Vagina (tissue), 2 donors: Measurements from ENCODE around the gene C4orf54. TPM values are rescaled to one million over a fixed set of nuclear protein-coding genes. Genes with fewer than 3 reads are reported as not detected.

Source experiments
- DNase-seq, 2 donors: peaks; one replicate each; pipeline ENCODE4 v3.0.0-alpha.2; 2017; ENCODE audit errors: extremely low spot score in 2 of 2
- H3K27ac ChIP-seq: fragments of 200-600 bp; sonication (generic); one replicate; pipeline ENCODE4 v1.5.1; 2019
- H3K27me3 ChIP-seq: fragments of 200-600 bp; sonication (generic); one replicate; pipeline ENCODE4 v1.5.1; 2019
- H3K36me3 ChIP-seq, 2 donors: fragments of 200-600 bp; sonication (generic); one replicate each; pipeline ENCODE4 v1.5.1; 2017 to 2019
- H3K4me1 ChIP-seq: fragments of 200-600 bp; sonication (generic); one replicate; pipeline ENCODE4 v1.5.1; 2019
- H3K4me3 ChIP-seq, 2 donors: fragments of 200-600 bp; sonication (generic); 1 replicate in 1 of 2; 2 replicates in 1 of 2; pipeline ENCODE4 v1.5.1; 2016 to 2019
- H3K9me3 ChIP-seq: fragments of 200-600 bp; sonication (generic); one replicate; pipeline ENCODE4 v1.5.1; 2019
- CTCF ChIP-seq, 3 experiments: fragments of 450-650 bp in 2 of 3; fragments of 200-600 bp in 1 of 3; sonication (generic) in 1 of 3; IDR thresholded peaks; one replicate each; pipeline ENCODE4 v1.5.1; 2017 to 2019; ENCODE audit warnings: antibody characterized with exemption in 3 of 3, mild to moderate bottlenecking in 2 of 3, moderate library complexity in 2 of 3
- POLR2A ChIP-seq, 2 donors: fragments of 450-650 bp; IDR thresholded peaks; one replicate each; pipeline ENCODE4 v1.6.1; 2017; ENCODE audit warnings: antibody characterized with exemption in 2 of 2, mild to moderate bottlenecking in 2 of 2, moderate library complexity in 2 of 2
- POLR2AphosphoS5 ChIP-seq, 2 donors: sonication (generic); formaldehyde crosslinking; IDR thresholded peaks; one replicate each; pipeline ENCODE4 v1.9.0; 2017; ENCODE audit warnings: antibody characterized with exemption in 2 of 2, mild to moderate bottlenecking in 2 of 2, low read depth in 1 of 2; ENCODE audit not compliant: insufficient read depth in 1 of 2
- intact Hi-C: fragments of 100-400 bp; cut with DNase I; formaldehyde crosslinking; loops from one replicate; pipeline ENCODE4 v1.15.1; 2023
- total RNA-seq: library from RNA; depleted of rRNA; stranded (reverse); fragments of >200 nt; gene quantifications from one replicate; pipeline ENCODE4 v1.2.3, GENCODE V29; 2016

C4orf54 gene
- total RNA-seq, 1 donor from 2014 or later, result not detected

- Histone ChIP-seq H3K27ac (no peak overlapping the region), H3K9me3 (peaks cover 9% of the 10 kb centered on the region), H3K4me1 (no peaks in the 10 kb centered on the region), H3K27me3 (no peaks in the 10 kb centered on the region), H3K4me3 (no peak overlapping the region), H3K36me3 (no peaks in the 10 kb centered on the region)
- intact Hi-C loops, result no loop called here
- TF ChIP-seq POLR2AphosphoS5 (IDR thresholded peaks at IDR 0.05; ENCODE audit: insufficient read depth in 1 of 2, low read depth in 1 of 2), result no peak
- TF ChIP-seq CTCF (IDR thresholded peaks at IDR 0.05), result no peak
- TF ChIP-seq POLR2A (IDR thresholded peaks at IDR 0.05), result no peak
- DNase-seq, result no peak
Observed at GRCh38 chr4:99690472-99690871, 32.8 kb upstream of the C4orf54 start.

GRCh38 chr4:99687120-99687519, 29.5 kb upstream of the C4orf54 start:
- H3K27me3 ChIP-seq, result no peaks in the 10 kb centered on the region
- intact Hi-C loops, result no loop called here
- H3K9me3 ChIP-seq, result peaks cover 9% of the 10 kb centered on the region
- H3K36me3 ChIP-seq, result no peaks in the 10 kb centered on the region
- no peak for DNase-seq
- no peak overlapping the region for H3K4me3 ChIP-seq
- H3K4me1 ChIP-seq, result no peaks in the 10 kb centered on the region
- no peak for TF ChIP-seq CTCF (IDR thresholded peaks at IDR 0.05)
- no peak for TF ChIP-seq POLR2A (IDR thresholded peaks at IDR 0.05)
- TF ChIP-seq POLR2AphosphoS5 (IDR thresholded peaks at IDR 0.05; ENCODE audit: insufficient read depth in 1 of 2, low read depth in 1 of 2), result no peak
- H3K27ac ChIP-seq, result no peak overlapping the region

GRCh38 chr4:99685234-99685633, 27.6 kb upstream of the C4orf54 start:
- H3K4me1 ChIP-seq, result no peaks in the 10 kb centered on the region
- TF ChIP-seq POLR2AphosphoS5 (IDR thresholded peaks at IDR 0.05; ENCODE audit: insufficient read depth in 1 of 2, low read depth in 1 of 2) (no peak), POLR2A (IDR thresholded peaks at IDR 0.05) (no peak), CTCF (IDR thresholded peaks at IDR 0.05) (no peak)
- no peaks in the 10 kb centered on the region for H3K27me3 ChIP-seq
- no peaks in the 10 kb centered on the region for H3K9me3 ChIP-seq
- intact Hi-C loops, result no loop called here
- H3K36me3 ChIP-seq, result no peaks in the 10 kb centered on the region
- DNase-seq, result no peak
- H3K27ac ChIP-seq, result no peak overlapping the region
- no peak overlapping the region for H3K4me3 ChIP-seq

- no peak for TF ChIP-seq POLR2AphosphoS5 (IDR thresholded peaks at IDR 0.05; ENCODE audit: insufficient read depth in 1 of 2, low read depth in 1 of 2)
- no peak for TF ChIP-seq POLR2A (IDR thresholded peaks at IDR 0.05)
- TF ChIP-seq CTCF (IDR thresholded peaks at IDR 0.05), result no peak
- no peak for DNase-seq
- no peaks in the 10 kb centered on the region for H3K27me3 ChIP-seq
- H3K27ac ChIP-seq, result no peak overlapping the region
- intact Hi-C loops, result no loop called here
- H3K4me3 ChIP-seq, result no peak overlapping the region
- no peaks in the 10 kb centered on the region for H3K9me3 ChIP-seq
- no peaks in the 10 kb centered on the region for H3K4me1 ChIP-seq
- H3K36me3 ChIP-seq, result no peaks in the 10 kb centered on the region
Observed at GRCh38 chr4:99683895-99684294, 26.3 kb upstream of the C4orf54 start.

GRCh38 chr4:99679976-99680375, 22.3 kb upstream of the C4orf54 start:
- H3K4me1 ChIP-seq, result no peaks in the 10 kb centered on the region
- H3K27ac ChIP-seq, result no peak overlapping the region
- H3K9me3 ChIP-seq, result no peaks in the 10 kb centered on the region
- no peak for DNase-seq
- TF ChIP-seq CTCF (IDR thresholded peaks at IDR 0.05), result no peak
- no peak for TF ChIP-seq POLR2A (IDR thresholded peaks at IDR 0.05)
- TF ChIP-seq POLR2AphosphoS5 (IDR thresholded peaks at IDR 0.05; ENCODE audit: insufficient read depth in 1 of 2, low read depth in 1 of 2), result no peak
- H3K4me3 ChIP-seq, result no peak overlapping the region
- intact Hi-C loops, result no loop called here
- no peaks in the 10 kb centered on the region for H3K36me3 ChIP-seq
- no peaks in the 10 kb centered on the region for H3K27me3 ChIP-seq
